H9 (cell line): ENCODE measurements around the gene ADGRL3. TPM values are rescaled to one million over a fixed set of nuclear protein-coding genes. Genes with fewer than 3 reads are reported as not detected.

Source experiments
- DNase-seq: peaks from one replicate; pipeline ENCODE4 v3.0.0-alpha.2; 2017
- H2AFZ ChIP-seq: one replicate; pipeline ENCODE4 v1.6.1; 2013; ENCODE audit warnings: mild to moderate bottlenecking, low read length, control low read depth, moderate library complexity
- H2AK5ac ChIP-seq: 2 replicates; pipeline ENCODE4 v1.6.1; 2013; ENCODE audit warnings: low read length, control low read depth, mixed read lengths; ENCODE audit not compliant: insufficient read length
- H2BK120ac ChIP-seq: one replicate; pipeline ENCODE4 v1.6.1; 2013; ENCODE audit warnings: low read depth, mild to moderate bottlenecking, low read length, control low read depth, inconsistent platforms; ENCODE audit not compliant: poor library complexity, severe bottlenecking
- H2BK12ac ChIP-seq: 2 replicates; pipeline ENCODE4 v1.6.1; 2013; ENCODE audit warnings: low read length, control low read depth, mixed read lengths, low read depth; ENCODE audit not compliant: insufficient read length
- H2BK15ac ChIP-seq: 2 replicates; pipeline ENCODE4 v1.6.1; 2013; ENCODE audit warnings: low read depth, low read length, control low read depth
- H2BK20ac ChIP-seq: one replicate; pipeline ENCODE4 v1.6.1; 2013; ENCODE audit warnings: low read depth, mild to moderate bottlenecking, low read length, control low read depth, inconsistent platforms; ENCODE audit not compliant: poor library complexity, severe bottlenecking
- H2BK5ac ChIP-seq: 2 replicates; pipeline ENCODE4 v1.6.1; 2013; ENCODE audit warnings: low read length, control low read depth, mixed read lengths; ENCODE audit not compliant: insufficient read length
- H3K14ac ChIP-seq: 2 replicates; pipeline ENCODE4 v1.6.1; 2013; ENCODE audit warnings: low read length, control low read depth; ENCODE audit not compliant: insufficient read depth
- H3K18ac ChIP-seq: 2 replicates; pipeline ENCODE4 v1.6.1; 2013; ENCODE audit warnings: low read depth, mild to moderate bottlenecking, mixed read lengths, low read length, control low read depth; ENCODE audit not compliant: insufficient read length
- H3K23ac ChIP-seq: 2 replicates; pipeline ENCODE4 v1.6.1; 2013; ENCODE audit warnings: low read length, control low read depth, mixed read lengths, low read depth; ENCODE audit not compliant: insufficient read length
- H3K23me2 ChIP-seq: 2 replicates; pipeline ENCODE4 v1.6.1; 2013; ENCODE audit warnings: low read depth, mild to moderate bottlenecking, mixed read lengths, low read length, control low read depth; ENCODE audit not compliant: insufficient read length, poor library complexity, severe bottlenecking
- H3K27ac ChIP-seq: 2 replicates; pipeline ENCODE4 v1.5.1; 2013; ENCODE audit warnings: low read length, control low read depth, mixed read lengths, low read depth; ENCODE audit not compliant: insufficient read length
- H3K27me3 ChIP-seq: 2 replicates; pipeline ENCODE4 v1.6.1; 2013; ENCODE audit warnings: low read length, control low read depth, inconsistent platforms; ENCODE audit not compliant: insufficient read depth
- H3K4ac ChIP-seq: 2 replicates; pipeline ENCODE4 v1.6.1; 2013; ENCODE audit warnings: low read depth, mild to moderate bottlenecking, control low read depth, inconsistent platforms, low read length, moderate library complexity
- H3K4me1 ChIP-seq: 2 replicates; pipeline ENCODE4 v1.6.1; 2013; ENCODE audit warnings: low read length, control low read depth, inconsistent platforms; ENCODE audit not compliant: insufficient read depth
- H3K4me2 ChIP-seq: 2 replicates; pipeline ENCODE4 v1.6.1; 2013; ENCODE audit warnings: low read length, control low read depth, mixed read lengths; ENCODE audit not compliant: insufficient read length, insufficient read depth
- H3K56ac ChIP-seq: 2 replicates; pipeline ENCODE4 v1.6.1; 2013; ENCODE audit warnings: low read depth, mild to moderate bottlenecking, mixed read lengths, low read length, control low read depth; ENCODE audit not compliant: insufficient read length
- H3K79me1 ChIP-seq: 2 replicates; pipeline ENCODE4 v1.6.1; 2013; ENCODE audit warnings: low read depth, mild to moderate bottlenecking, moderate library complexity, low read length, control low read depth, inconsistent platforms; ENCODE audit not compliant: insufficient read depth, poor library complexity, severe bottlenecking
- H3K79me2 ChIP-seq: 2 replicates; pipeline ENCODE4 v1.6.1; 2013; ENCODE audit warnings: low read length, control low read depth, inconsistent platforms; ENCODE audit not compliant: insufficient read depth
- H3K9ac ChIP-seq: 2 replicates; pipeline ENCODE4 v1.6.1; 2013; ENCODE audit warnings: low read length, control low read depth, mixed read lengths; ENCODE audit not compliant: insufficient read length; ENCODE audit errors: extremely low read depth
- H3K9me3 ChIP-seq: one replicate; pipeline ENCODE4 v1.6.1; 2013; ENCODE audit warnings: low read depth, low read length, inconsistent platforms; ENCODE audit not compliant: control insufficient read depth
- H3T11ph ChIP-seq: one replicate; pipeline ENCODE4 v1.6.1; 2013; ENCODE audit warnings: mild to moderate bottlenecking, low read length, control low read depth, inconsistent platforms
- H4K20me1 ChIP-seq: one replicate; pipeline ENCODE4 v1.6.1; 2013; ENCODE audit not compliant: control insufficient read depth, insufficient read length, insufficient read depth
- H4K5ac ChIP-seq: 2 replicates; pipeline ENCODE4 v1.6.1; 2013; ENCODE audit warnings: low read depth, mild to moderate bottlenecking, mixed read lengths, low read length, control low read depth; ENCODE audit not compliant: insufficient read length
- H4K8ac ChIP-seq: replicated peaks from 2 replicates; pipeline ENCODE4 v1.6.1; 2013; ENCODE audit warnings: low read length, control low read depth, mixed read lengths, low read depth; ENCODE audit not compliant: insufficient read length
- H4K91ac ChIP-seq: 2 replicates; pipeline ENCODE4 v1.6.1; 2013; ENCODE audit warnings: low read depth, mild to moderate bottlenecking, moderate library complexity, mixed read lengths, low read length, control low read depth; ENCODE audit not compliant: insufficient read length
- H3K27ac Mint-ChIP-seq, 3 experiments: 2 replicates in 2 of 3; 3 replicates in 1 of 3; pipeline ENCODE4 v1.8.0; 2020 to 2021; ENCODE audit warnings: mixed read lengths in 3 of 3, mild to moderate bottlenecking in 1 of 3, moderate library complexity in 1 of 3
- H3K27me3 Mint-ChIP-seq: 2 replicates; pipeline ENCODE4 v1.8.0; 2021; ENCODE audit warnings: low read depth, mild to moderate bottlenecking, moderate library complexity, mixed read lengths
- H3K36me3 Mint-ChIP-seq, 3 experiments: 2 replicates in 2 of 3; 3 replicates in 1 of 3; pipeline ENCODE4 v1.8.0; 2020 to 2021; ENCODE audit warnings: low read depth in 3 of 3, mixed read lengths in 3 of 3; ENCODE audit not compliant: insufficient read depth in 1 of 3
- H3K4me1 Mint-ChIP-seq, 2 experiments: 2 replicates each; pipeline ENCODE4 v1.8.0; 2020; ENCODE audit warnings: mixed read lengths in 2 of 2
- H3K4me3 Mint-ChIP-seq, 2 experiments: 2 replicates in 1 of 2; 3 replicates in 1 of 2; pipeline ENCODE4 v1.8.0; 2020 to 2021; ENCODE audit warnings: mild to moderate bottlenecking in 2 of 2, mixed read lengths in 2 of 2, moderate library complexity in 1 of 2
- H3K9me3 Mint-ChIP-seq, 2 experiments: 2 replicates in 1 of 2; 3 replicates in 1 of 2; pipeline ENCODE4 v1.8.0; 2020; ENCODE audit warnings: mild to moderate bottlenecking in 2 of 2, mixed read lengths in 2 of 2, moderate library complexity in 1 of 2
- CTCF ChIP-seq: fragments of 200-600 bp; sonication (generic); conservative IDR thresholded peaks from 3 replicates; pipeline ENCODE4 v1.8.0; 2021; ENCODE audit warnings: antibody characterized with exemption, mild to moderate bottlenecking
- total RNA-seq: library from RNA; stranded (reverse); gene quantifications from 2 replicates; pipeline ENCODE4 v1.2.1, GENCODE V29; 2021

ADGRL3 gene
- total RNA-seq, 1 experiment from 2014 or later, result 5.9 TPM

GRCh38 chr4:62087706-62088105 is 887.6 kb downstream of the ADGRL3 start:
- Histone ChIP-seq H3K4ac (no peak overlapping the region), H3K56ac (no peak overlapping the region), H3K23ac (no peak overlapping the region), H4K8ac (no peak overlapping the region), H4K5ac (no peak overlapping the region), H3K79me1 (no peaks in the 10 kb centered on the region), H3T11ph (no peak overlapping the region), H3K4me2 (no peak overlapping the region), H2BK120ac (no peak overlapping the region), H3K9ac (no peak overlapping the region), H2BK20ac (no peak overlapping the region), H3K27me3 (no peaks in the 10 kb centered on the region), H3K23me2 (no peaks in the 10 kb centered on the region), H2BK15ac (no peak overlapping the region), H4K20me1 (no peaks in the 10 kb centered on the region), H4K91ac (no peak overlapping the region), H3K14ac (no peak overlapping the region), H3K18ac (no peak overlapping the region), H2BK5ac (no peak overlapping the region), H2BK12ac (no peak overlapping the region), H3K4me1 (no peaks in the 10 kb centered on the region), H3K27ac (no peak overlapping the region), H3K79me2 (no peaks in the 10 kb centered on the region), H2AK5ac (no peak overlapping the region), H2AFZ (no peak overlapping the region), H3K9me3 (no peaks in the 10 kb centered on the region)
- Mint-ChIP-seq H3K9me3 (peaks cover 18 to 20% of the 10 kb centered on the region in 2 experiments), H3K27me3 (no peaks in the 10 kb centered on the region), H3K27ac (no peak overlapping the region), H3K4me3 (no peak overlapping the region), H3K36me3 (peaks cover 7 to 19% (median 16%) of the 10 kb centered on the region in 3 experiments), H3K4me1 (peaks cover 0 to 2% of the 10 kb centered on the region in 2 experiments; a peak in 3 of 4 replicates)
- no peak for TF ChIP-seq CTCF
- no peak for DNase-seq
